DMS79 (cell line): ENCODE measurements around the gene PPP1R1C.
A peak's percentile ranks its signal among the peaks of the same experiment; 100 is the strongest.
"Not testable (repeated sequence)": the region's sequence is repeated elsewhere in the genome, so short reads cannot be mapped to it uniquely, and the experiment has no call there.

Source experiments
- DNase-seq: peaks from one replicate; lab custom pipeline; 2025; lab: John Stamatoyannopoulos, UW

PPP1R1C gene

GRCh38 chr2:182015334-182016109, 29.9 kb downstream of the PPP1R1C start:
- no peak for DNase-seq

GRCh38 chr2:182018218-182018617, 32.6 kb downstream of the PPP1R1C start:
- DNase-seq: no peak

DNA sequence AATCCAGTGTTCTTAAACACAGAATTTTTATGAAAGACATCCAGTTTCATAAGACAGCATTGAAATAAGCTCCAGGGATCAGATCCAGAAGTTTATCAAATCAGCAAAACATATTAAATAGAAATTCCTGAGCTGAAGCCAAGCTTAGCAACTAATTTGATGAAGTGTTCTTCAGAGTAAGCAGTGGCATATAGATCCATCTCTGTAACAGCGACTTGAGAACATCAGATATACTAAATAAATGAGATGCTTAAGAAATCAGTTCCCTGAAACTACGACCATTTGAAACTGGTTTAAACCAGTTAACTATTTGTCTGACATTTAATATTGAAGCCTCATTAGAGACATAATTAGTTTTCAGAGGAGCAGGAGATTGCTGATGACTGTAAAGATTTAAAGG, 34.1 kb downstream of the PPP1R1C start:
- DNase-seq: peak; percentile 58

DNA sequence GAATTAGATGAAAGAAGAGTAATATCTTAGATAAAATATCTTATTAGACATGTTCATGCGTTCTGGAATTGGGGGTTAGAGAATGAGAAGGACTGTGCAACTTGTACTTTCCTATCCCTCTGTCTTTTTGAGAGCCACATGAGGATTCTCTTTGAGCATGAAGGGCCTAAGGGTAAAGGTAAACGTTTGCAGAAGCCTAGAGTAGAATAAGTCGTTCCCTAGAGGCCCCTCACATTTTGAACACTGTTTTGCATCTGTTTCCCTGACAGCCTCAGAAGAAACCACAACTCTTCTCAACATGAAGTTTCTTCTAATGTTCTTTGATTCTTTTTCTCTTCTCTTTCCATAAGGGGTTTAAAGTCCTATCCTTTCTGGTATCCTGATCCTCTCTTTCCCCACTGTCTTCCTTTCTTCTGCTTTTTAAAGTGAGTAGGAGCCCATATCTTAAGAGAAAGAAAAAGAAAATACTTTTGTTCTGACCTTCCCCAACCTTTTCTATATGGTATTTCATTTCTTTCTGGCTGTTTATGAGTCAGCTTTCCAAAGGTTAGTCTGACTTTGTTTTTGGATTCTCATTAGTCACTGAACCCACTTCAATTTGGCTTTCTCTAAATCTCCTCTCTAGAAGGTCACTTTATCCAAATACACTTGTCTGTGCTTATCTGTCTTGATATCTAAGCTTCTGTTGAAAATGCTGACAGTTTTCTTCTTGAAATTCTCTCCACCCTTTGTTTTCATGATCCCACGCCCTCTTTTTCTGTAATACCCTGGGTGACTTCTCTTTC, 34.8 kb downstream of the PPP1R1C start:
- peak; percentile 41 for DNase-seq

DNA sequence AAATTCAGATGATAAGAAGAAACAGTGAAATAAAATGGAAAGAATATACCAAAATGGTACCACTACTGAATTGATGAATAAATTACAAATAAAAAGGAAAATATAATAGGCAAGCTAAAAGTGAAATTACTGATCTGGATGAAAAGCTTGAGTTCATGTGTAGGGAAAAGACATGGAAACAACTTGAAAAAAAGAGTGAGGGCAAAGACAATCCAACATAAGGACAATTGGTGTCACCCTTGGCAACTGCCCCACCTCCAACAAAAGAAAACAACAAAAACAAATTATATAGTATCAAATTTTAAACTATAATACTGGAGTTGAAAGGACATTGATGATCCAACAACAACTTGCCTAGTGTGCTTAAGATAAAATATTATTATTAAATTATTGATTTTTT, 37.6 kb downstream of the PPP1R1C start:
- no peak for DNase-seq

GRCh38 chr2:182030875-182031274, 45.2 kb downstream of the PPP1R1C start:
- DNase-seq: not testable (repeated sequence)

- DNase-seq: no peak
These were observed 46.3 kb downstream of the PPP1R1C start for GRCh38 chr2:182031956-182032355.

DNA sequence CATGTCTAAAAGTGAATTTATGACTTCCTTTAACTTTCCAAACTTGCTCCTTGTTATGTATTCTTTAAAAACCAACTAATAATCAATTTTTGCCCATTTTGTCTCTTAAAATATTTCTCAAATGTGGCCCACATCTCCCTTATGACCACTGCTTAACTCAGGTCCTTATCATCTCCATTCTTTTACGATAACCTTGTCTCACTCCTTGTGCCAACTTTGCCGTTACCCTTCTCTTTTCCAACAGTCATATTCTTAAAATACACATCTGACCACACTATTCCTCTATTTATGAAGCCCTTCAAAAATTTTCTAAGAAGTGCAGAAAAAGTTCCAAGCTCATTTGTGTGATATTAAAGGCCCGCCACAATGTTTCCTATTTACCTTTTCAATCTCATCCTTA, 47.8 kb downstream of the PPP1R1C start:
- no peak for DNase-seq

DNA sequence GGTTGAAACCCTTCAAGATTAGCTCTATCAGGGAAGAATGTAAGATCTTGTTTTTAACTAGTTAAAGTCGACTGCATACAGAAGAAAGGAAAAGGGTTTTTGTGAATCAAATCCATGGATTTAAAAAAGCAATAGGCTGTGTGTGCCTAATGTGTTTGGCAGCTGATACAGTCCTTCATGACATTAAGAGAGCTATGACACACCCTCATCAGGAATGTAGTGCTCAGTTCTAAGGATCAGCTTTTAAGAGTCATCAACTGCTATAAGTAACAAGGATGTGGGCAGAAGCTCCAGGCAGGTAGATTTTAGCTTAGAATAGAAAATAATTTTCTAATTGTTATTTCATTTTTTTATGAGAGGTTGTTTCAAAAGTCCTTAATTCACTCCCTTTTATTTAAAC, 52.9 kb downstream of the PPP1R1C start:
- no peak for DNase-seq

DNA sequence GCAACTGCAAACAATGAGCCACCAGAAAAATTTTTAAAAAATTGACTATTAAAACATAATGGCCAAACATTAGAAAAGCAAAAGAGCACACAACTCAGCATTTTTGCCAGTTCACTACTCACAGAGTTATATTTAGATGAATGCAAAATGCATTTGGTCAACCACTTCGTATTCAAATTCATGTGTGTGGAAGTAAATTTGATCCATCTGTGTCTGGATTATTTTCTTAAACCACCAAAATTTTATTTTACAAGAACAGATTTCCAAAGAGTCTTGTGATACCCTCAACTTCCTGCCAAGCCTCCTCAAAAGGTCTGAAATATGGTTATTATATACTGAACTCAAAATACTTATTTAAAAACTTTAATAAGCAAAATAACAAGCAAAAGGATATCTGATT, 57.4 kb downstream of the PPP1R1C start:
- DNase-seq: no peak

DNA sequence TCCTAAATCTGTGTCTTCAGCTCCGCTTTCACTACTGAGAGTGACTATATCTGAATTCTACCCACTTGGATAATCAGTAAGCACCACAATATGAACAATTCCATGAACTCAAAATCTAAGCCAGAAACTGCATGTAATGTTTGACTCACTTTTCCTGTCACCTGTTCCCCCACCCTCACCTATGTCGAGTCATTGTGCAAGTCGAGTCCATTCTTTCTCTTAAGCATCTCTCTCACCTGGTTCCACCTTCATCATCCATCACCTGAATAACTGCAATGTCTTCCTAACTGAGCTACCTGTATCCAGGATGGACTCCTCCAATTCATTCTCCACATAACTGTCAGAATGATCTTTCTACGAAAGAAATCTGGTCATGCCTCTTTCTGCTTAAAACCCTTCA, 58.2 kb downstream of the PPP1R1C start:
- no peak for DNase-seq

DNA sequence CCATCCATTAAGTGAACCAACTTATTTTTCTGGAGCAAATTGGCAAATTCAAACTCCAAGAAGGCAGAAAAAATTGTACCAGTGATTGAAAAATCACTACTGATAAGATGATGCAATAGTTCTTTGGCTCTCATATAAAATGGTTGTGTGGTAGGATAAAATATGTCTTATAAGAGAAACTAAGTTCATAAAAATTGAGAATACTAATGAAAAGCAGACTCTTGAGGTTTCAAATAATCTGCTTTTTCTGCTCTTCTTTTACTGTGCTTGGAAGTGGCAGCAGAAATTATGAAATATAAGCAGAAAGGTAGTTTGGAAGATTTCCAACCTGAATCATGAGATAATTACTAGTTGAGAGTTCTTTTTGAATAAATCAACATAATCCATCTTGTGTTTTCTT, 61.9 kb downstream of the PPP1R1C start:
- no peak for DNase-seq

GRCh38 chr2:182048088-182048487, 62.4 kb downstream of the PPP1R1C start:
- no peak for DNase-seq

- DNase-seq: no peak
These were observed 63.0 kb downstream of the PPP1R1C start for GRCh38 chr2:182048621-182049020.

DNA sequence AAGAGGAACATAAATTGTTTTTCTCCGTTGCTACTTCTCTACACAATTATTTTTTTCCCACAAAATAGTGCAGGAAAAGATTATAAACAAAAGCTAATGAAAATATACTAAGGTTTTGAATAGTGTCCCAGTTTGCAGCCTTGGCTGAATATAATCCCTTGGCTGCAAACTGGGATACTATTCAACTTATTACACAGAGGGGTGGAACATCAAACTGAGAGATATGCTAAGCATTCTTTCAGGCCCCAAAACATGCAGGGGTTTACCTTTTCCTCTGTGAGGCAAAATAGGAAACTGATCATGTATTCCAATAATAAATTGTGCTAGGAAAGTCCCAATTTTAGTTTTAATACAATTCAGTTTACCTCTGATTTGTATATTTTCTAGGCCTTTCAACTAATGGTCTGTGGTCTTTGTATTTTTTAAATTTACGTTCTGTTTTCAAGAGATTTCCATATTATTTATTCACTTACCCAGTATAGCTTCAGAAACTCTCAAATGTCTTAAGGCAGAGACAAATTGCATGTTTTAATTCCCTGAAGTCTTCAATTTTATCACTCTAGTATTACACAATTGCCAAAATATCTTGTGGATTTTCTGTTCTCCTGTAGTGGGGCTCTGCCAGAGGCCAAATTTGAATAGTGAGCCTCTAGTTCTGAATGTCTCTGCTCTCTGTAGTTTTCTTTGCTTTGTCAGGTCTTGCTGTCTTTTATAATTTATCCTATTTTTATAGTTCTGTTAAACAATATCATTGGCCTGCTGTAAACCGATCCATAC, 63.9 kb downstream of the PPP1R1C start:
- no peak for DNase-seq

DNA sequence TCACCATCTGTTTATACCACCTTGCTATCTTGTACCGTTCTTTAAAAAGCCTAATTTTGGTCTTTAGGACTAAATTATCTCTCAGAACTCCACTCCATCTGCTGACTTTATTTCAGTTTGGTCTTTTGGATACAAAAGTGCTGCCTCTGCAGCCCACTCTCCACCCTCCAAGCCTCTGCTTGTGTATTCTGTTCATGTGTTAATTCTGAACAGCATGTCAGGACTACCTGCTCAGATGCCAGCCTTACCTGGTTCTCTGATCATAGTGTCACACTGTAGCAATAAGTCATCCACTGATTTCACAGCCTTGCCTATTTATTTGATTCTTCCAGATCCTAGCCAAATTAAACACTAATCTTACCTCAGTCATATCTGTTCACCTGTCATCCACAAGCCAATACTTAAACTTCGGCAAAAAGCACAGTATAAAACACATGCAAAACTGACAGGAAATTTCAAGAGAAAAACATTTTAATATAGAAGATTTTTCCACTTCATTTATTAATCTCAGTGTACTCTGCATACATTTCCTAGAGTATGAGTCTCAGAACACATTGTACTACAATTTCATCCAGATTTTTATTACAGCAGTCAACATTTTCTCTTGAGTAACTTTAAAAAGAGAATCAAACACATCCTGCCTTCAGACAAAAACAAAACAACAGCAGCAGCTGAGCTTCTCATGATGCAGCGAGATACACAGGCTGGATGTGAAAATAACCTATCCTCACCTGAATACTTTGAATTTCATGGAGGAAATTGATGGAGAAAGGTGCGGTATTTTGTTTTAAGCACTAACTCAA, 64.9 kb downstream of the PPP1R1C start:
- DNase-seq: no peak

DNA sequence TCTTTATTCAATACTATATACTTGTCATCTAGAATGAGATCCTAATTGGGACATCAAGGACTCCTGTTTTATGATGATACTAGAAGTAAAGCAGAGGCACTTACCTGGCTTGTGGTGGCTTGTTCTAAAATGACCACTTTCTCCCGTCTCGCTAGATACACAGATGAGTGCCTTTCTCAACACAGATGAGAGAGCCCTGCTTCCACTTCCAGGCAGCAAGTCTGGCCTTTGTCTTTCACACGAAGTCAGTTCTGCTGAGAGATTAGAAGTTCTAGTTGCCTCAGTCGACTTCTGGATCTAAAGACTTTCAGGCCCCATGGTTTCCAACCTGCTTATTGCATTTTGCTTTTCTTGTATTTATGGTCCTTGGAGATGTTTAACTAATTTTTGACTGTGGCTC, 70.3 kb downstream of the PPP1R1C start:
- DNase-seq: peak; percentile 47

DNA sequence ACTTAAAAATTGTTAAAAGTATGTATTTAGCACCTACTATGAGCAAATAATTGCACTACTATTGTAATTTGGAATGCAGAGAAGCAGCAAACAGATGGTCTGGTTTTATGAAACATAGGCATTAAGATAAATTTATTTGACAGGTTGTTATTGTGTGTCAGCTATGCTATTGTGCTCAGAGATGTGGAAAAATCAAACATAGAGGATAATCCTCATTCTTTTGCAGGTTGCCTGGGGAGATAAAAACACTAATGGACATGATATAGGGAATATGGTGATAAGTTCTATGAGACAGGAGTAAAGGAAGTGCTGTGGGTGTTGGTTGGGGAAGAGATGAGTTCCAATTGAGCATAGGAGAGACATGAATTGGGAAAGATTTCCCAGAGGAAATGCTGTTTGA, 71.3 kb downstream of the PPP1R1C start:
- DNase-seq: no peak

DNA sequence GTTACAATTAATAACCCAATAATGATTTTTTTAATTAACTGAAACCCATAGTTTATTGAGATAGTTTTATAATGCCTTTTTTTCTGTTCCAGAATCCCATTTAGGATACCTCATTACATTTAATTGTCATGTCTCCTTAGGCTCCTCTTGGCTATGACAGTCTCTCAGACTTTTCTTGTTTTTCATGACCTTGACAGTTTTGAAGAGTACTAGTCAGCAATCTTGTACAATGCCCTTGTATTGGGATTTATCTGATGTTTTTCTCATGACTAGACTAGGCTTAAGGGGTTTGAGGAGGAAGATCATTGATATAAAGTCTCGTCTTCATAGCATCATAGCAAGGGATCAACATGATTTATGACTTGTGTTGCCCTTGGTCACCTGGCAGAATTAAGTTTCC, 72.4 kb downstream of the PPP1R1C start:
- no peak for DNase-seq

GRCh38 chr2:182061739-182062138, 76.1 kb downstream of the PPP1R1C start:
- no peak for DNase-seq

GRCh38 chr2:182062329-182062972, 76.8 kb downstream of the PPP1R1C start:
- no peak for DNase-seq
